Transverse colon (tissue), 4 donors: Measurements from ENCODE around the gene TFAP2A.

Experiments
- EP300 ChIP-seq: sonication (generic); formaldehyde crosslinking; IDR thresholded peaks from one replicate; pipeline ENCODE4 v1.6.1; 2017; ENCODE audit warnings: antibody characterized with exemption, low read depth
- POLR2A ChIP-seq: fragments of 450-650 bp; IDR thresholded peaks from one replicate; pipeline ENCODE4 v1.6.1; 2016; ENCODE audit warnings: antibody characterized with exemption, mild to moderate bottlenecking, moderate library complexity
- POLR2AphosphoS5 ChIP-seq, 3 donors: sonication (generic); formaldehyde crosslinking; IDR thresholded peaks; one replicate each; pipeline ENCODE4 v1.6.1; 2016; ENCODE audit warnings: antibody characterized with exemption in 3 of 3
- TF ChIP-seq, protein P1 (sequence below), 5 experiments: fragments of 200-600 bp in 3 of 5; fragments of 450-650 bp in 2 of 5; sonication (generic) in 3 of 5; IDR thresholded peaks; 1 replicate in 2 of 5; 2 replicates in 3 of 5; pipeline ENCODE4 v1.5.1; 2016 to 2017; ENCODE audit warnings: antibody characterized with exemption in 5 of 5, inconsistent platforms in 3 of 5, mild to moderate bottlenecking in 2 of 5, moderate library complexity in 1 of 5

DNA sequence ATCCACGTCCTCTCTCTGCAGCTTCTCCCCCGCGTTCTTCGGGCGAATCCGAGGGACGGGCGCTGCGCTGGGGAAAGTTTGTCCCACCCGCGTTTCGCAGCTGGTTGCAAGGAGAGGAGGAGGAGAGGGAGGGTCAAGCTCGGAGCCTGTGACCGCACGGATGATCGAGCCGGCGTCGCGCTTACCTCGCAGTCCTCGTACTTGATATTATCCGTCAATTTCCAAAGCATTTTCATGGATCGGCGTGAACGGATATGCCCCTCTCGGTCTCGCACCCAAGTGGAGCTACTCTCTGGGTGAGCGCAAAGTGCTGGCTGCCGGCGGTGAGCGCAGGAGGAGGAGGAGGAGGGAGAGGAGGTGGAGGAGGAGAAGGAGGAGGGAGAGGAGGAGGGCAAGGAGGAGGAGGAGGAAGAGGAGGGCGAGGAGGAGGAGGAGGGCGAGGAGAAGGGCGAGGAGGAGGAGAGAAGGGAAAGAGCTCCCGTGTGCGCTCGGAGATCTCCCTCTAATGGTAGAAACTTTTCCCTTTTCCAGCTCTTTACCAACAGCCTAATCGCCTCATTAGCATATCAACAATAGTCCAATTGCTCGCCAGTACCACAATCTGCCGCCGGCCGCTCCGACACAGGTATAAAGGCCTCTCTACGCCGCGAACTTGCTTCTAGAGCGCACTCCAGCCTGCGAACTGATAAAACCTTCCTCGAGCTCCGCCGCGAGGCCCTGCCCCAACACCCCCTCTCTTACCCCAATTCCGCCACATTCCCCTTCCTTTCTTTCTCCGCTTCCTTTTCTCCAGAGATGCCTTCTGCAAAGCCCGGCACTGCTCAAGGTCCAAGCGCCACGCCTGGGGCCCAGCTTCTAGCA is at the start of gene TFAP2A:
- TF ChIP-seq, protein P1, sequence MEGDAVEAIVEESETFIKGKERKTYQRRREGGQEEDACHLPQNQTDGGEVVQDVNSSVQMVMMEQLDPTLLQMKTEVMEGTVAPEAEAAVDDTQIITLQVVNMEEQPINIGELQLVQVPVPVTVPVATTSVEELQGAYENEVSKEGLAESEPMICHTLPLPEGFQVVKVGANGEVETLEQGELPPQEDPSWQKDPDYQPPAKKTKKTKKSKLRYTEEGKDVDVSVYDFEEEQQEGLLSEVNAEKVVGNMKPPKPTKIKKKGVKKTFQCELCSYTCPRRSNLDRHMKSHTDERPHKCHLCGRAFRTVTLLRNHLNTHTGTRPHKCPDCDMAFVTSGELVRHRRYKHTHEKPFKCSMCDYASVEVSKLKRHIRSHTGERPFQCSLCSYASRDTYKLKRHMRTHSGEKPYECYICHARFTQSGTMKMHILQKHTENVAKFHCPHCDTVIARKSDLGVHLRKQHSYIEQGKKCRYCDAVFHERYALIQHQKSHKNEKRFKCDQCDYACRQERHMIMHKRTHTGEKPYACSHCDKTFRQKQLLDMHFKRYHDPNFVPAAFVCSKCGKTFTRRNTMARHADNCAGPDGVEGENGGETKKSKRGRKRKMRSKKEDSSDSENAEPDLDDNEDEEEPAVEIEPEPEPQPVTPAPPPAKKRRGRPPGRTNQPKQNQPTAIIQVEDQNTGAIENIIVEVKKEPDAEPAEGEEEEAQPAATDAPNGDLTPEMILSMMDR (IDR thresholded peaks at IDR 0.05) = no peak
- no peak for TF ChIP-seq POLR2A
- TF ChIP-seq POLR2AphosphoS5 (IDR thresholded peaks at IDR 0.05) = no peak
- no peak for TF ChIP-seq EP300
